H9 (cell line): ENCODE data around the gene ZDHHC16. TPM values are rescaled to one million over a fixed set of nuclear protein-coding genes. Genes with fewer than 3 reads are reported as not detected.

Experiments
- DNase-seq: peaks from one replicate; pipeline ENCODE4 v3.0.0-alpha.2; 2017
- H2AFZ ChIP-seq: one replicate; pipeline ENCODE4 v1.6.1; 2013; ENCODE audit warnings: mild to moderate bottlenecking, low read length, control low read depth, moderate library complexity
- H2AK5ac ChIP-seq: 2 replicates; pipeline ENCODE4 v1.6.1; 2013; ENCODE audit warnings: low read length, control low read depth, mixed read lengths; ENCODE audit not compliant: insufficient read length
- H2BK120ac ChIP-seq: one replicate; pipeline ENCODE4 v1.6.1; 2013; ENCODE audit warnings: low read depth, mild to moderate bottlenecking, low read length, control low read depth, inconsistent platforms; ENCODE audit not compliant: poor library complexity, severe bottlenecking
- H2BK12ac ChIP-seq: 2 replicates; pipeline ENCODE4 v1.6.1; 2013; ENCODE audit warnings: low read length, control low read depth, mixed read lengths, low read depth; ENCODE audit not compliant: insufficient read length
- H2BK15ac ChIP-seq: 2 replicates; pipeline ENCODE4 v1.6.1; 2013; ENCODE audit warnings: low read depth, low read length, control low read depth
- H2BK20ac ChIP-seq: one replicate; pipeline ENCODE4 v1.6.1; 2013; ENCODE audit warnings: low read depth, mild to moderate bottlenecking, low read length, control low read depth, inconsistent platforms; ENCODE audit not compliant: poor library complexity, severe bottlenecking
- H2BK5ac ChIP-seq: 2 replicates; pipeline ENCODE4 v1.6.1; 2013; ENCODE audit warnings: low read length, control low read depth, mixed read lengths; ENCODE audit not compliant: insufficient read length
- H3K14ac ChIP-seq: 2 replicates; pipeline ENCODE4 v1.6.1; 2013; ENCODE audit warnings: low read length, control low read depth; ENCODE audit not compliant: insufficient read depth
- H3K18ac ChIP-seq: 2 replicates; pipeline ENCODE4 v1.6.1; 2013; ENCODE audit warnings: low read depth, mild to moderate bottlenecking, mixed read lengths, low read length, control low read depth; ENCODE audit not compliant: insufficient read length
- H3K23ac ChIP-seq: 2 replicates; pipeline ENCODE4 v1.6.1; 2013; ENCODE audit warnings: low read length, control low read depth, mixed read lengths, low read depth; ENCODE audit not compliant: insufficient read length
- H3K23me2 ChIP-seq: 2 replicates; pipeline ENCODE4 v1.6.1; 2013; ENCODE audit warnings: low read depth, mild to moderate bottlenecking, mixed read lengths, low read length, control low read depth; ENCODE audit not compliant: insufficient read length, poor library complexity, severe bottlenecking
- H3K27ac ChIP-seq: 2 replicates; pipeline ENCODE4 v1.5.1; 2013; ENCODE audit warnings: low read length, control low read depth, mixed read lengths, low read depth; ENCODE audit not compliant: insufficient read length
- H3K27me3 ChIP-seq: 2 replicates; pipeline ENCODE4 v1.6.1; 2013; ENCODE audit warnings: low read length, control low read depth, inconsistent platforms; ENCODE audit not compliant: insufficient read depth
- H3K4ac ChIP-seq: 2 replicates; pipeline ENCODE4 v1.6.1; 2013; ENCODE audit warnings: low read depth, mild to moderate bottlenecking, control low read depth, inconsistent platforms, low read length, moderate library complexity
- H3K4me1 ChIP-seq: 2 replicates; pipeline ENCODE4 v1.6.1; 2013; ENCODE audit warnings: low read length, control low read depth, inconsistent platforms; ENCODE audit not compliant: insufficient read depth
- H3K4me2 ChIP-seq: 2 replicates; pipeline ENCODE4 v1.6.1; 2013; ENCODE audit warnings: low read length, control low read depth, mixed read lengths; ENCODE audit not compliant: insufficient read length, insufficient read depth
- H3K56ac ChIP-seq: 2 replicates; pipeline ENCODE4 v1.6.1; 2013; ENCODE audit warnings: low read depth, mild to moderate bottlenecking, mixed read lengths, low read length, control low read depth; ENCODE audit not compliant: insufficient read length
- H3K79me1 ChIP-seq: 2 replicates; pipeline ENCODE4 v1.6.1; 2013; ENCODE audit warnings: low read depth, mild to moderate bottlenecking, moderate library complexity, low read length, control low read depth, inconsistent platforms; ENCODE audit not compliant: insufficient read depth, poor library complexity, severe bottlenecking
- H3K79me2 ChIP-seq: 2 replicates; pipeline ENCODE4 v1.6.1; 2013; ENCODE audit warnings: low read length, control low read depth, inconsistent platforms; ENCODE audit not compliant: insufficient read depth
- H3K9ac ChIP-seq: 2 replicates; pipeline ENCODE4 v1.6.1; 2013; ENCODE audit warnings: low read length, control low read depth, mixed read lengths; ENCODE audit not compliant: insufficient read length; ENCODE audit errors: extremely low read depth
- H3K9me3 ChIP-seq: one replicate; pipeline ENCODE4 v1.6.1; 2013; ENCODE audit warnings: low read depth, low read length, inconsistent platforms; ENCODE audit not compliant: control insufficient read depth
- H3T11ph ChIP-seq: one replicate; pipeline ENCODE4 v1.6.1; 2013; ENCODE audit warnings: mild to moderate bottlenecking, low read length, control low read depth, inconsistent platforms
- H4K20me1 ChIP-seq: one replicate; pipeline ENCODE4 v1.6.1; 2013; ENCODE audit not compliant: control insufficient read depth, insufficient read length, insufficient read depth
- H4K5ac ChIP-seq: 2 replicates; pipeline ENCODE4 v1.6.1; 2013; ENCODE audit warnings: low read depth, mild to moderate bottlenecking, mixed read lengths, low read length, control low read depth; ENCODE audit not compliant: insufficient read length
- H4K8ac ChIP-seq: replicated peaks from 2 replicates; pipeline ENCODE4 v1.6.1; 2013; ENCODE audit warnings: low read length, control low read depth, mixed read lengths, low read depth; ENCODE audit not compliant: insufficient read length
- H4K91ac ChIP-seq: 2 replicates; pipeline ENCODE4 v1.6.1; 2013; ENCODE audit warnings: low read depth, mild to moderate bottlenecking, moderate library complexity, mixed read lengths, low read length, control low read depth; ENCODE audit not compliant: insufficient read length
- H3K27ac Mint-ChIP-seq, 3 experiments: 2 replicates in 2 of 3; 3 replicates in 1 of 3; pipeline ENCODE4 v1.8.0; 2020 to 2021; ENCODE audit warnings: mixed read lengths in 3 of 3, mild to moderate bottlenecking in 1 of 3, moderate library complexity in 1 of 3
- H3K27me3 Mint-ChIP-seq: 2 replicates; pipeline ENCODE4 v1.8.0; 2021; ENCODE audit warnings: low read depth, mild to moderate bottlenecking, moderate library complexity, mixed read lengths
- H3K36me3 Mint-ChIP-seq, 3 experiments: 2 replicates in 2 of 3; 3 replicates in 1 of 3; pipeline ENCODE4 v1.8.0; 2020 to 2021; ENCODE audit warnings: low read depth in 3 of 3, mixed read lengths in 3 of 3; ENCODE audit not compliant: insufficient read depth in 1 of 3
- H3K4me1 Mint-ChIP-seq, 2 experiments: 2 replicates each; pipeline ENCODE4 v1.8.0; 2020; ENCODE audit warnings: mixed read lengths in 2 of 2
- H3K4me3 Mint-ChIP-seq, 2 experiments: 2 replicates in 1 of 2; 3 replicates in 1 of 2; pipeline ENCODE4 v1.8.0; 2020 to 2021; ENCODE audit warnings: mild to moderate bottlenecking in 2 of 2, mixed read lengths in 2 of 2, moderate library complexity in 1 of 2
- H3K9me3 Mint-ChIP-seq, 2 experiments: 2 replicates in 1 of 2; 3 replicates in 1 of 2; pipeline ENCODE4 v1.8.0; 2020; ENCODE audit warnings: mild to moderate bottlenecking in 2 of 2, mixed read lengths in 2 of 2, moderate library complexity in 1 of 2
- WGBS: extraction: QIAGEN DNeasy Blood & Tissue Kit; methylation state at CpG from one replicate; pipeline ENCODE4 v1.1.7; 2013; ENCODE audit warnings: missing lambda C conversion rate, low lambda C conversion rate, mixed read lengths; ENCODE audit not compliant: insufficient read length; ENCODE audit errors: extremely low coverage; 5-methylcytosine and 5-hydroxymethylcytosine counted together
- total RNA-seq: library from RNA; stranded (reverse); gene quantifications from 2 replicates; pipeline ENCODE4 v1.2.1, GENCODE V29; 2021
- TF ChIP-seq, protein P1 (sequence below): fragments of 200-600 bp; sonication (generic); conservative IDR thresholded peaks from 3 replicates; pipeline ENCODE4 v1.8.0; 2021; ENCODE audit warnings: antibody characterized with exemption, mild to moderate bottlenecking

Gene ZDHHC16
- total RNA-seq, 1 experiment from 2014 or later: 45.4 TPM

DNA sequence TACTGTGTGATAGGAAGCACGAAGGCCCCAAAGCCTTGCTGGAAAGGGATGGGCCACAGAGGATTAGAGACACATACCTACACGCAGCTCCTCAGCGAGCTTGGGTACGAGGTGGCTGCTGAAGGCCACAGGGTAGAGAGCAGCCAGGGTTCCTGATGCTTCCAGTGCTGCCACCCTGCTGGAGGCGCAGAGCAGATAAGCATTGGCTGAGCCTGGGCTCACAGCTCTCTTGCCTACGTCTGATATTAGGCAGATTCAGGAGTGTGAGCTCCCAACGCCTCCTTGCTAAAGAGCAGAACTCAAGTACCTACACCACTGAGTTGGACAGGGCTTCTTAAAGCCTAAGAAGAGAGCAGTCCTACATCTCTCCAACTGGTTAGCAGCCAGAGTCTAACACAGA is 20.0 kb downstream of the ZDHHC16 start:
- H2BK120ac ChIP-seq: no peak overlapping the region
- H3K23me2 ChIP-seq: no peaks in the 10 kb centered on the region
- H3K9ac ChIP-seq: no peak overlapping the region
- Mint-ChIP-seq H3K4me1 (no peaks in the 10 kb centered on the region), H3K27ac (no peak overlapping the region), H3K36me3 (peaks cover 33 to 90% (median 72%) of the 10 kb centered on the region in 3 experiments), H3K27me3 (no peaks in the 10 kb centered on the region), H3K4me3 (no peak overlapping the region), H3K9me3 (no peaks in the 10 kb centered on the region)
- no peak overlapping the region for H3K4me2 ChIP-seq
- no peak overlapping the region for H3K18ac ChIP-seq
- H3K4me1 ChIP-seq: no peaks in the 10 kb centered on the region
- H2AK5ac ChIP-seq: no peak overlapping the region
- TF ChIP-seq, protein P1, sequence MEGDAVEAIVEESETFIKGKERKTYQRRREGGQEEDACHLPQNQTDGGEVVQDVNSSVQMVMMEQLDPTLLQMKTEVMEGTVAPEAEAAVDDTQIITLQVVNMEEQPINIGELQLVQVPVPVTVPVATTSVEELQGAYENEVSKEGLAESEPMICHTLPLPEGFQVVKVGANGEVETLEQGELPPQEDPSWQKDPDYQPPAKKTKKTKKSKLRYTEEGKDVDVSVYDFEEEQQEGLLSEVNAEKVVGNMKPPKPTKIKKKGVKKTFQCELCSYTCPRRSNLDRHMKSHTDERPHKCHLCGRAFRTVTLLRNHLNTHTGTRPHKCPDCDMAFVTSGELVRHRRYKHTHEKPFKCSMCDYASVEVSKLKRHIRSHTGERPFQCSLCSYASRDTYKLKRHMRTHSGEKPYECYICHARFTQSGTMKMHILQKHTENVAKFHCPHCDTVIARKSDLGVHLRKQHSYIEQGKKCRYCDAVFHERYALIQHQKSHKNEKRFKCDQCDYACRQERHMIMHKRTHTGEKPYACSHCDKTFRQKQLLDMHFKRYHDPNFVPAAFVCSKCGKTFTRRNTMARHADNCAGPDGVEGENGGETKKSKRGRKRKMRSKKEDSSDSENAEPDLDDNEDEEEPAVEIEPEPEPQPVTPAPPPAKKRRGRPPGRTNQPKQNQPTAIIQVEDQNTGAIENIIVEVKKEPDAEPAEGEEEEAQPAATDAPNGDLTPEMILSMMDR: no peak
- H4K5ac ChIP-seq: no peak overlapping the region
- no peak overlapping the region for H3K14ac ChIP-seq
- no peak overlapping the region for H2AFZ ChIP-seq
- H3K23ac ChIP-seq: no peak overlapping the region
- no peak overlapping the region for H4K91ac ChIP-seq
- no peak overlapping the region for H2BK5ac ChIP-seq
- no peaks in the 10 kb centered on the region for H3K9me3 ChIP-seq
- no peak overlapping the region for H3T11ph ChIP-seq
- no peak overlapping the region for H3K27ac ChIP-seq
- no peaks in the 10 kb centered on the region for H3K79me2 ChIP-seq
- no peaks in the 10 kb centered on the region for H3K79me1 ChIP-seq
- H2BK20ac ChIP-seq: no peak overlapping the region
- no peak overlapping the region for H4K8ac ChIP-seq
- H4K20me1 ChIP-seq: no peaks in the 10 kb centered on the region
- H3K56ac ChIP-seq: no peak overlapping the region
- WGBS: no CpG with 5 or more reads among the region's 7 CpGs
- no peaks in the 10 kb centered on the region for H3K27me3 ChIP-seq
- H2BK15ac ChIP-seq: no peak overlapping the region
- no peak for DNase-seq
- no peak overlapping the region for H3K4ac ChIP-seq
- H2BK12ac ChIP-seq: no peak overlapping the region
